Renal cortex interstitium (tissue), 11 donors: ENCODE data around the gene OR2F2. TPM values are rescaled to one million over a fixed set of nuclear protein-coding genes. Genes with fewer than 3 reads are reported as not detected.

Experiments
- DNase-seq, 11 donors: peaks; one replicate each; pipeline ENCODE4 v3.0.0-alpha.2; 2013; ENCODE audit warnings: low read depth in 9 of 11, low spot score in 4 of 11; ENCODE audit errors: extremely low read depth in 1 of 11
- polyA plus RNA-seq, 3 donors: library from polyadenylated mRNA; unstranded; fragments of 120-200 nt; gene quantifications; one replicate each; pipeline ENCODE4 v1.2.1, GENCODE V29; 2013; ENCODE audit not compliant: insufficient read length in 3 of 3

The OR2F2 gene
- polyA plus RNA-seq, 3 donors: not detected

DNA sequence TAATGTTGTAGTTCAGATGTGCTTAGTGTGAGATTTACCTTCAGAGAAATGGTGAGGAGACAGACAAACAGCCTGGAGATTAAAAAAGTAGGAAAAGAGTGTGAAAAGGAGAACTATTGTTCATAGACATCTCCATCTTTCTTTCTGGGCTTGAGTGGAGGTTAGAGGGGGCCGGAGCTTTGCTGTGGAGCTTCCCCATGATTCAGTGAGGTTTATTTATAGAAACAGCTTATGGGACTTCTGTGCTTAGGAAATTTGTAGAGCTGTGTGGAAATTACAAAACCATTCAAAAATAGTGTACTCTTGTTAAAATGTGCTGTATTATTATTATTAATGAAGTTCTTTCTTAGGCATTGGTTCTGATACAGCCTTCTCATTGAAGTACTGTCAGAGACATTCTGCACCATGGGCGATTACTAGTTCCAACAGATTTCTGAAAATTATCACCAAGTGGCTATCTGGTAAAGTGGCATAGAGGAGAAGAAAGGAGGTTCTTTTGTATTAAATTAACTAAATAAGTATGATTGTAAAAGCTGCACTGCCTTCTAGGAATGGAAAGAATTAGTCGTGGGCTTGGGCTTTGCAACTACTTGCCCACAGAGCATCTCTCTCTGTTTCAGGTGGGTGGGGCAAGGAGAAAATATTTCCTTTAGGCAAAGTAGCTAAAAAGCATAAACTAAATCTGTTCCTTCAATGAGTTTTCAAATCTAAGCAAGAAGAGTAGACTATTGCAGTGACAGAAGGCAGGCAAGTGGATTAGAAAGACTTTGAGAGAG lies 24.4 kb upstream of the OR2F2 start:
- DNase-seq: no peak

DNA sequence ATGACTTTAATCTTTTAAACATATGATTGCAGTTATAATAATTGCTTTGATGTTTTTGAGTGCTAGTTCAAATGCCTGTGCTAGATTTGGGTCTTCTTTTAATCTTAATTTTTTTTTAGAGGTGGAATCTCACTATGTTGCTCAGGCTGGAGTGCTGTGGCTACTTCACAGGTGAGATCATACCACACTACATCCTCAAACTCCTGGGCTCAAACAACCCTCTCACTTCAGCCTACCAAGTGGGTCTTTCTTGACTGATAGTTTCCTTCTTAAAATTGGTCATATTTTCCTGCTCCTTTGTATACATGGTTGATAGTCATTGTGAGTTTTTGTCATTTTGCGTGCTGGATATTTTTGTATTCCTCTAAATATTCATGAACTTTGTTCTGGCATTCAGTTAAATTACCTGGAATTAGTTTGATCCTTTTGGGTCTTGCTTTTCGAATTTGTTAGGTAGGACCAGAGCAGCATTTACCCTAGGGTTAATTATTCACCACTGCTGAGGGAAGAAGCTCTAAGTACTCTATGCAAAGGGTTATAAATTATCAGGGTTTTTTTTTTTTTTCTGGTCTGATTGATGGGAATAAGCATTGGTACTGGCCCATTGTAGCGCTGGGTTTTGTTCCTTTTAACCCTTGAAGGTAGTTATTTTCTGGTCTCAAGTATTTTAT lies 21.0 kb upstream of the OR2F2 start:
- no peak for DNase-seq

DNA sequence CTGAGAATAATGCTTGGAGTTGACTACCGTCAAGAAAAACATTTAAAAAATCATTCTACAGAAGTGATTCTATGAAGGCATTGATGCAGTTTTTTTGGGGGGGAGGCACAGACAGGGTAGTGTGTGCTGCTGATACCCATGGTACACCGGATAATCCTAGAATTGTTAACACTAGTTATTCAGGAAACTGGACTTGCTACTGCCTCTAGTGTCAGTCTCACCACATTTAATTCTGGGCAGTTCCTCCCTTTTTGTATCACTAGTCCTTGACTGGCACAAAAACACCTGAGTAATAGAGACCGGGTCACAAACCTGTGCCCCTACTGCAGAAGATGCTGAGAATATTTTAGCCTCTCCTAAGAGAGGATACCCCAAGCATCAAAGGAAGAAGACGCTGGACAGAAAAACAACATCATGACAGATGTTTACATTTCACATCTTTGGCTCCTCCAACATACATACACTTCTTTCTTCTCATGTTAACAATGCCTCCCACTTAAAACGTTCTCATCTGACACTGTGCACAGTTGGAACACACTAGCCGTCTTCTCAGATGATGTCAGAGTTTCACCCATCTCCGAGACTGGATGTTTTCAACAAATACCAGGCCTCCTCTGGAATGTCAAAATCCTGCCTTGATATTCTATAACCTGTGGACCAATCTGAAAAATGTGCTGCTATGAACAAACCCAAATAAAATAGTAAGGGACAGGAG lies 19.9 kb upstream of the OR2F2 start:
- DNase-seq: no peak

DNA sequence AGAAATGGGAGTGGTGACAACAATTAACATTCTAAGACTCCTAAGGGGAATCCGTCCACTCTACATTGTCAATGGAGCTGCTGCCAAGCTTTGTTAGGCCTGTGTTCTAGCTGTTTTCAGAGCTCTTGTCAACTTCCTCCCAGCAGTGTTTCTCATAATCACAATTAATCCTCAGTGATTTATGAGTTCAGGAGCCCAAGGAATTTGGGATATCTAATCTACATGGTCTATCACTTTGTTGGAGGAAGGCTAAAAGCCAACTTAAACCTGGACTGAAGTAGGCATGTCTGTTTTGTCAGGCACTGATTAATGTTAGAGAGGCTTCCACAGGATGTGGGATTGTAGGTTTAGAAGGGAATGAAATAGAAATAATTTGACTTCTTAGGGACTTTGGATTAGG lies 10.2 kb upstream of the OR2F2 start:
- no peak for DNase-seq

DNA sequence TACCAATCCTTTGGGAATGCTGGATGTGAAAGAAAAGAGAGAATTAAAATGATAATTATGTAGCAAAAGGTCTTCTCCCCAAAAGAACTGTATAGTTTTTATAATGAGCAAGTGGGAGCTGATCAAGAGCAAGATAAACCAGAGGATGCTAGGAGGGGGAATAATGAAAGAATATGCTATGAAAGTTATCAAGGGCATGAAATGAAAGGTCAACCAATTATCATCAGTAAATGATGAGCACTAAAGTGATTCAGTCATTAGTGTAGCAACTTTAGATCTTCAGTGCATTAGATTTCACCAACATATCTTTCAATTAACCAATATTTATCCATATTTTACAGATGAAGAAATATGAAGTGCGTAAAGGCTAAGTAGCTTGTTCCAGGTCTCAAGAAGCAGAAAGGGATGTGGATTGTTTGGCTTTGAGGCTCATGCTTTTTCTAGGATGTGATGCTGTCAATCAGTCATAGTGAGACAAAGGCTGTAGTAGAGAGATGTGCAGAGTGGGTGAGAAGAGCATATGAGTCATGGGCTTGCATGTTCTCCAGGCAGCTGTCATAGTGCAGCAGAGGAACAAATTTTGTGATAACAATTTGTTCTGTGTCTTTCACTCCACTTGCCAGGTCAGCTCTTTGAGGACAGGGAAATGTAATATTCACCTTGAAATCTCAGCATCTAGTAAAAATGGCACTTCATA lies 5.7 kb upstream of the OR2F2 start:
- no peak for DNase-seq

DNA sequence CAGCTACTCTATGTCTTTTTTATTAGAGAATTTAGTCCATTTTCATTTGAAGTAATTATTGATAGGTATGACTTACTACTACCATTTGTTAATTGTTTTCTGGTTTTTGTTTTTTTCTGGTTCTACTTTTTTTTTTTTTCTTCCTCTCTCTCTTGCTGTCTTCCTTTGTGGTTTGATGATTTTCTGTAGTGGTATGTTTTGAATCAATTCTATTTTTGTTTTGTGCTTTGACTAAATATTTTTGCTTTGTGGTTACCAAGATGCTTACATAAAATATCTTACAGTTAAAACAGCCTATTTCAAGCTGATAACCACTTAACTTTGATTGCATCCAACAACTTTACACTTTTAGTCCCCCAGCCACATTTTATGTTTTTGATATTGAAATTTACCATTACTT lies 3.3 kb upstream of the OR2F2 start:
- DNase-seq: no peak

DNA sequence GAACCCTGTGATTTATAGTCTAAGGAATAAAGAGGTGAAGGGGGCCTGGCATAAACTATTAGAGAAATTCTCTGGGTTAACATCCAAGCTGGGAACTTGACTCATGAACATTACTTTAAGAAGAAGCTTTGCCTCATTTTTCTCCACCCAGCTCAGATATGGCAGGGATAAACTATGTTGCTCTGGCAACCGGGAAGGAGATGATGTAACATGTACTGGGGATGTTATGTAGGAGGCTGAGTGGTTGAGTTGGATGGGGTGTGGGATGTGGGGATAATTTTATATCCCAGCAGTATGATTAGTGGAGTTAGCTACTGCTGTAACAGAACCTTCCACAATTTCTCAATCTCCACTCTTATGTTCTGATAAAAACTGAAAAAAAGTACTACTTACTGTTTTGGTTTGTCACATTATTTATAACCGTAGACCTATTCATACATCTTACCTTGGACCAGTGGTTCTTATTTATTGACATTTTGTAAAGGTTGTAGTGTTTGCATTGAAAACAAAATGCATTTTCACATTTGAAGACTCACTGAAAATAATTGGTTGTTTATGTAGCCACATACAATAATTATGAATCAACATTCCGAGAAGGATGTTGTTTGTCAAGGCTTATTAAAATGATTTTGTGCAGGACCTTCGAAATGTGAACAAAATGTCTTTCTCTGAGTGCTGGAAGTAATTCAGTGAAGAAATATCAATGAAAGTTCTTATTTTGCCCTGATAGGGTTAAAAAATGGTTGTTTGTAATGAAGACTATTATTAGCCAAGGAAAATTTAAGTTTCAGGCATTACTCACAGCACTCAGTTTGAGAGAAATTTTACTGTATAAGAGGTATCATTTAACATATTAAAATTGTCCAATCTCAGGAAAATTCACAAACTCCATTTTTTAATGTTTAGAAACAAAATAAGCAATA lies 1.3 kb downstream of the OR2F2 start:
- DNase-seq: no peak

DNA sequence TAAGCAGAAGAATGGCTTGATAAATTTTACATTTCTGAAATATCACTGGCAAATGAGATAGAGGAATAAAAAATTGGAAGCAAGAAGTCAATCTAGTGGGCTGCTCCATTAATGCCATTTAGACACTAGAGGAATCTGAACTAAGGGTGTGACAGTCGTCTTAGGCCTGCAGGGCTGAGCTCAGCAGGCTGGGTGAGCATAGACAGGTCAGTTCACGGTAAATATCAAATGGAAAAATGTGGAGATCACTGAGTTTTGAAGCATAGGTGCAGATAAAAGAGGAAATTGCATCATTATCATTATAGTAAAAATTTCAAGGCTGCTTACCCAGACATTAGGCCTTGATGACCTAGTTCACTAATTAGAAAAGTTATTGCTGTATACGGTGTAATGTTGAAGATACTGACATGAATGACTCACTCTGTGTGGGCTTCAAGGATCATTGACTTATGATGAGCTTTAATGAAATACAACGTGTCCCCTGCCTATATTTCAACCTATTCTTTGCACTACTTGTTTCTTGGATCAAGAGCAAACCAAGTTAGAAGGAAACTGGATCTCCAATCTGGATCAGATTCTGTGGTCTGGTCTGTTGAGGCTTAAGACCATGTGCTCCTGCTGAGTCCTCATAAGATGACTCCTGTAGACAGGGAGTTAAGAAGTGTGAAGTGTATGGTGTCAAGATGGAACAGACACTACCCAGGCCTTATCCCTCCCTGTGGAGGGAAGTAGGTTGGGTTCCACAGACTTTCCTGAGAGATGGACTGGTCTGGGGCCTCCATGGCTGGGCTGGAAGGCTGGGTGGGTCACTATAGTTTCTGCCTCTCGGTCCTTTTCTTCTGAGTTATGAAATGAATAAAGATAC lies 3.6 kb downstream of the OR2F2 start:
- DNase-seq: no peak

DNA sequence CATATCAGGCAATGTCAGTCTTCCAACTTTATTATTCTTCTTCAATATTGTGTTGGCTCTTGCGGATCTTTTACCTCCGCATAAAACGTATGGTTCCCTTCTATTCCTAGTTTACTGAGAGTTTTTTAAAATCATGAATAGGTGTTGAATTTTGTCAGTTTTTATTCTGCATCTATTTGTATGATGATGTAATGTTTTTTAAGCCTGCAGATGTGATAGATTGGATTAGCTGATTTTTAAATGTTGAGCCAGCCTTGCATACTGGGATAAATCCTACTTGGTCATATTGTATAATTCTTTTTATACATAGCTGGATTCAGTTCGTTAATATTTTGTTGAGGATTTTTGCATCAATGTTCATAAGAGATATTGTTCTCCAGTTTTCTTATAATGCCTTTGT lies 10.4 kb downstream of the OR2F2 start:
- DNase-seq: no peak

DNA sequence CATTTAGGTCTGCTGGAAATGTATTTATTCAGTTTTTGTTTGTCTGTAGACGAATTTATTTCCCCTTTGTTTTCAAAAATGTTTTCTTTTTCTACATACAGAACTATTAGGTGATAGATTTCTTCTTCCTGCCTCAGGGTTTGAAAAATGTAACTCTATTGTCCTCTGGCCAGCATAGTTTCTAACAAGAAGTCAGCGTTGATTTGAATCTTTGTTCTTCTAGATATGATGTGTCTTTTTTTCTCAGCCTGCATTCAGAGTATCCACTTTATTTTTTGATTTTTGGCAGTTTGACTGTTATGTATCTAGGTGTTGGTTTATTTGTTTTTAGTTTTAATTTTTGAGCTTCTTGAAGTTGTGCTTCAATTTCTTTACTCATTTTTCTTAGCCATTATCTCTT lies 12.1 kb downstream of the OR2F2 start:
- no peak for DNase-seq

DNA sequence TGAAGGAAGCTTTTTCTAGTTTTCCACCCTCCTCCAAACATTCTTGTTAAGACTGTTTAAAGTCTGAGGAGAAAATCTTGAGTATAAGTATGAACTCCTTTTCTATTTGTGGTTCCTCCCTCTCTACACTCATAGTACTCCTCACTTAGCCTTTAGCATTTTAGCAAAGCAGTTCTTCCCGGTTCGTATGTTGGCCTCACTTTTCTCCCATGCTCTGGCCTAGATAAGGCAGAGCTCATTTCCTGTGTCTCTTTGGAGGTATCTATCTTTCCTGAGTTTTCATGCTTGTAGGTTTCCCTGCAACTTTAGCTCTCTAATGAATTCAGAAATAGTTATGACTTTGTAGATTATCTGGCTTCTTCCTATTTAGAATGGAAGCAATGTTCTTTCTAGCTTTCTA lies 13.7 kb downstream of the OR2F2 start:
- DNase-seq: no peak

DNA sequence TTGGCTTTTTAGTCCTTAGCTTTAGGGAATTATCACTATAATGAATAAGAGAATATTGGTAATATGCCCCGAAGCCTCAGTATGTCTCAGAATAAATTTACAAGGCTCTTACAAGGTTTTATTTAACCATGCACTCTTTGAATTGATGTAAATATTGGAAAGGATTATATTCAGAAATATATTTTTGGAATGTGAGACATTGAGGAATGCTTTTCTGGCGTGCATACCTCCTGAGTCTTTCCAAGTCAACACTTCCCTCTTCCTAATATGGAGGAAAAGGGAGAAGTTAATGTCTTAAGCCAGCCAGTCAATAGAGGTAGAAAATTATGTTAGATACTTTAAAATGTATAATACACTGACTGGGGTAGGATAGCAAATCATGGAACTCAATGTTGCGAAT lies 18.4 kb downstream of the OR2F2 start:
- DNase-seq: no peak

DNA sequence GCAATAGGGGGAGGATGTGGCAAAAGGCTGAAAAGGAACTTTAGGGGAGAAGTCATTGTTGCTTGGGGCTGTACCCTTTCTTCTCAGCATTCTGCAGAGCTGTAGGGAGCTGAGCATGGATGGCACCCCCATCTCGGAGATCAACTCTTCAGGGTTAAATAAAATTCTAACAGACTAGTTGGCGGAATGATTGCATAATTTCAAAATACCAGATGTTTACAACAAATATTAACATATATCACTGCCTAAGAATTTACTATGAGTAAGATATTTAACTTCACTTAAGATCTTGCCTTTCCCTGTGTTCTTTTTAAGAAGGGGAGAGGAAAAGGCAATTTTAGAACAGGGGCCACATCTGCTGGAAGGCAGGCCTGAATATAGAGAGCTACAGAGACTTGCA lies 19.1 kb downstream of the OR2F2 start:
- DNase-seq: no peak

DNA sequence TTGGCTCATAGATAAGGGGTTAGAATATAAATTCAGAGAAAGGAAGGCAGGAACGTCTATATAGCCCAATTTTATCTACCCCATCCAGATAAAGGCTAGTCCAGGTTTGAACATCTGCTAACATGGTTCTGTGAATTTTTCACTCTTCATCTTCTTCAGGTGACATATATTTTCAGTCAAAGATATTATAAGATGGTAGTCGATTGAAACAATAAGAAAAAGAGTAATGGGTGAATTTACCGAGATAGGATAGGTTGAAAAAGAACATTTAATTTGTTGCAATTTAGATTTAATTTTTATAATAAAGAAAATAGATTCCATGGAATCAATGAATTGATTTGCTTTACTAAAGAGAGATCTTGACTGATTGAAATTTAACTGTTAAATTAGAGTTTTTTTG lies 19.5 kb downstream of the OR2F2 start, which contains the start of gene OR2F1:
OR2F1 (plus strand) TSS at position 301 of the 400 bp plus-strand sequence. CDS start 5,127 bp downstream, outside the sequence.
- DNase-seq: no peak

DNA sequence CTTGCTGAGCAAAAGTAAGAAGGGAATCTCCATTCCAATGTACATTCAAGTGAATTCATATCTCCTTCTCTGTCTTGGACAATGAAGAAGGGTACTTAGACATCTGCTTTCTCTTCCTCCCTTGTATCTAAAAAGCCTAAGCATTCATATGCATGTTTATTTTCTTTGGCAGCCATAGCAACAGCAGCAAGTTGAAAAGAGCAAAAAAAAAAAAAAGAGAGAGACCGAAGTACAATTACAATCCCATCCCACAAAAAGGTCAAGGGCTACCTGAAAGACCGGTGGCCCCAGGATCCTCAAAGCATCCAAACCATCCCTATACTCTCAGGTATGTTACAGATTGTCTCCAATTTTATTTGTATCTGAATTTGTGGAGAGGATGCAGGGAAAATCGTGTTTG lies 23.7 kb downstream of the OR2F2 start:
- DNase-seq: no peak

DNA sequence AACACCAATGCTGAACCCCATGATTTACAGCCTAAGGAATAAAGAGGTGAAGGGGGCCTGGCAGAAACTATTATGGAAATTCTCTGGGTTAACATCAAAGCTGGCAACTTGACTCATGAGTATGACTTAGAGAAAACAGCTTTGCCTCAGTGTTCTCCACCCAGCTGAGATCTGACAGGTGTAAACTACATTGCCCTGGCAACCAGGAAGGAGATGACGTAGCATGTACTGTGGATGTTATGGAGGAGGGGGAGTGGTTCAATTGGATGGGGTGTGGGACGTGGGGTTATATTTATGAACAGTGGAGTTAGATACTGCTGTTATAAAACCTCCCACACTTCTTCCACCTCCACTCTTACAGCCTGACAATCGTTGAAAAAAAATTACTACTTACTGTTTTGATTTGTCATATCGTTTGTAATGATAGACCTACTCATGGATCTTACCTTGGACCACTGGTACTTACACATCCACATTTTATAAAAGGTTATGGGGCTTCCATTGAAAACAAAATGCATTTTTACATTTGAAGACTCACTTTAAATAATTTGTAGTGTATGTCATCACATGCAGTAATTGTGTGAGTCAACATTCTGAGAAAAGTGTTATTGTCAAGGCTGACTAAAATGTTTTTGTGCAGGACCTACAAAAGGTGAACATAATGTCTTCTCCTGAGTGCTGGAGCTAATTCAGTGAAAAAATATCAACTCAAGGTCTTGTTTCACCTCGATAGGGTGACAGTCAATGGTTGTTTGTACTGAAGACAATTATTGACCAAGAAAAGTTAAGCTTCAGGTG lies 26.0 kb downstream of the OR2F2 start:
- no peak for DNase-seq

DNA sequence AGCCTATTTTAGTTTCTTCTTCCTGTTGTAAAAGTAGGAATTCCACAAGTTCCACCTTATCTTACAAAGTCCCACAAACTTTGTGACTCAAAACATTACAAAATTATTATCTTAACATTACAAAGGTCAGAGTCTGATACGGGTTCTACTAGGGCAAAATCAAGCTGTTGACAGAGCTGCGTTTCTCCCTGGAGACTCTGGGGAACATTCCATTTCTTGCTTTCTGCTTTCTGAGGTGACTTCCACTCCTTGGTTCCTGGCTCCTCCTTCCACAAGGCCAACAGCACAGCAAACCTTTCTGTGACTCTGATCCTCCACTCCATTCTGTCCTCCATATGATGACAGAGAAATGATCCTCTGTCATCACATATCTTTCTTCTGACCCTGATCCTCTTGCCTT lies 30.2 kb downstream of the OR2F2 start:
- DNase-seq: no peak
